ENCODE data around the gene SLX4IP.
"Not testable (repeated sequence)": the region's sequence is repeated elsewhere in the genome, so short reads cannot be mapped to it uniquely, and the experiment has no call there.

Gene SLX4IP

DNA sequence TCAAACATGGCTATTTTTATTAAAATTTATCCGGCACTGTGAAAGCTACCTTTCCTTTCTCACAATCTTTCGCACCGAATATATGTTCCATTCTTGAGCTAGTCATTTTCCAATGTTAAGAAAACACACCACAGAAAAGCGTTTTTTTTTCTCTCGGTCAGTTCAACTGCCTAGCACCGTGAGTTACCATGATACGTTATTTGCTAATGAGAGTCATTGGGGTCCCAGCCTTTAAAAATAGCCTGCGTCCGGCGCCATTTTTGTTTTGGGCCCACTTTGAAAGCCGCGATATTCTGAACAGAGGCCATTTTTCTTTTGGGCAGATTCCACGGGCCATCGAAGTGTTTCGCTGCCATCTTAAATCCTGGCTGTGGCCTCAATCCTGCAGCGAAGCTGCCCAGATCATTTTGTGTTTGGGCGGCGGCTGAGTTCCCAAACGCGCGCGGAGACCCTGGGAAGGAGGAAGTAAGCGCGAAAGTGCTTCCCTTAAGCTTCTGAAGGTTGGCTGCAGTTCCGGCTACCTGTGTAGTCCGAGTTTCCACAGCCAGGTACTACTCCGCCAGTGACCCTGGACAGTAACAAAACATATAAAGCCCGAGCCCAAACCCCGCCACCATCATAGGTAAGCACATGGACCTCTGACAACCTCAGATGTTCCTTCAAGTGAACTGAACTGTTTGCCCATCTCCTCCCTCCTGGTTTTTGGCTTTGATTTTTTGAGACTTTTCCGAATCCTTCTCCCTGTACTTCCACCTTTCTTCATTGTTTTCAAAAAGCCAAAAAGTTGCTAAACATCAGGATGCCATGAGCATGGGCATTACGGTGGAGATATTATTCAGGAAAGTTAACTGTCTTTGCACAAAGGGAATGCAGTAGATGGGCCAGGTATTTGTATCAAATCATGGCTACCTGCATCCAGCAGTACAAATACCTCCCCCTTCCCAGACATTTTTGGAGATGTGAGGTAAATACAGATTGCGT is at the start of gene SLX4IP:
SLX4IP (plus strand) TSS at position 474 of the 981 bp plus-strand sequence. CDS start 22,900 bp downstream, outside the sequence.
- peak; percentile 52 to 75 for DNase-seq (ENCODE audit: low read depth in 2 of 2)

DNA sequence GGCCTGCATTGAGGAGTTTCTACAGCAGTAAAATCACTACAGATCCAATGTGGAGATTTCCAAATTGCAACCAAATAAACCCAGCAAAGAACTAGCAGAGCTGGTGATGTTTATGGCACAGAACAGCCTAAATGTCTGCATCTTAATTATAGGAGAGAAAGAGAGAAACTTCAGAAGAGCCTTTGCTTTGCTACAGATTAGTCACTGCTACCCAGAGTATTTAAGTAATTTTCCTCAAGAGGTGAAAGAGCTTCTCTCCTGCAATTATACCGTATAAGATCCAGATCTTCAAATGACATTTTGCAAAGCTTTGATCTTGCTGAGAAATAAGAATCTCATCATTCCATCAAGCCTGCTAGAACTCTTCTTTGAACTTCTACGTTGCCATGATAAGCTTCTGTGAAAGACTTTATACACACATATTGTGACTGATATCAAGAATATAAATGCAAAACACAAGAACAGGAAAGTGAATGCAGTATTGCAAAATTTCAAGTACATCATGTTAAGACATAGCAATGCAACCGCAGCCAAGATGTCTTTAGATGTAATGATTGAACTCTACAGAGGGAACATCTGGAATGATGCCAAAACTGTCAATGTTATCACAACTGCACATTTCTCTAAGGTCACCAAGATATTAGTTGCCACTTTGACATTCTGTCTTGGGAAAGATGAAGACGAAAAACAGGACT is 49.1 kb upstream of the SLX4IP start:
- no peak for DNase-seq (ENCODE audit: low read depth in 2 of 2)

DNA sequence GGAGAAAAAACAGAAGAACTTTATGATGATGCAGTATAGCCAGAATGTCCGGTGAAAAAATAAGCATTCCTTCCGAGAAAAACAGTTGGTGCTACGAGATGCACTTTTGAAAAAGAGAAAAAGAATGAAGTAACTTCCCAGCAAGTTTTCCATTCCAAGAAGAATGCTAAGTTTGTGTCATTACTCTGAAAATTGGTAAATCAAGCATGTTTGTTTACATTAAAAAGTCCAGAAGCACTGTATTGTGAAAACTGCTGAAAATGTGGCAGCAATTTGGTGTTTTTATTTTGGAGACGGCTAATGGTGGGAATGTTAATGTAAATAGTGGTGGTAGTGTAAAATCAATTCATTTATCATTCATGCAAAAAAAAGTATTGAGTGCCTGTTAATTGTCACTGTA is 47.4 kb upstream of the SLX4IP start:
- no peak for DNase-seq (ENCODE audit: low read depth in 2 of 2)

DNA sequence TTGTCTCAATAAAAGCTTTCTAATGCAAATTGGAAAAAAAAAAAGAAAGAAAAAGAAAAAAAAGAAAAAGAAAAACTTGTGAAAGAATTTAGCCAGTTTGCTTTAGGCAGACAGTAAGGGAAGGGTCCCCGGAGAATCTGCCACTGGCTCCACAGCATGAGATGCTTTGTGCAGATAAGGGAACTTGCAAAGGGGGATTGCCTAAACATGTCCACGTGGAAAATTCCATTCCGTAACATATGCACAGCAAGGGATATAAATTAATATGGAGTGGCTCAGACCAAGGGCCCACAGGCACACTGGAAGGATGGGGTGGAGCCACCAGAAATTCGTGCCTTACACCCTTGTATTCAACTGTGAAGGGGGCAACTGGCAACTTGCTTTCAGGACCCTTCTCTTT is 46.5 kb upstream of the SLX4IP start:
- DNase-seq (ENCODE audit: low read depth in 2 of 2): no peak

DNA sequence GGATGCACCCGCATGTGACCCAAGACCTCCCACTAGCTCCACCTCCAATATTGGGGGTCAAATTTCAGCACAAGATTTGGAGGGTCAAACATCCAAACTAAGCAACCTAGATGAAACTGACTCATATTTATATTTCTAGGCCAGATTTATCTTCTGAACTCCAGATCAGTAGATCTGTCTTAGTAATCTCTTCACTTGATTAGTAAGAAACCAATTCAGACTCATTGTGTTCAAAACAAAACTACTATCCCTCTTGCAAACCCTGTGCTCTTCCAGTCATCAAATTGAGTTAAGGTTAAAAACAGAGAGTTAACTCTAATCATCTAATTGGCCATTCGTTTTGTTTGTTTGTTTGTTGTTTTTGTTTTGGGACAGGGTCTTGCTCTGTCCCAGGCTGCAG is 44.4 kb upstream of the SLX4IP start:
- DNase-seq (ENCODE audit: low read depth in 2 of 2): no peak

DNA sequence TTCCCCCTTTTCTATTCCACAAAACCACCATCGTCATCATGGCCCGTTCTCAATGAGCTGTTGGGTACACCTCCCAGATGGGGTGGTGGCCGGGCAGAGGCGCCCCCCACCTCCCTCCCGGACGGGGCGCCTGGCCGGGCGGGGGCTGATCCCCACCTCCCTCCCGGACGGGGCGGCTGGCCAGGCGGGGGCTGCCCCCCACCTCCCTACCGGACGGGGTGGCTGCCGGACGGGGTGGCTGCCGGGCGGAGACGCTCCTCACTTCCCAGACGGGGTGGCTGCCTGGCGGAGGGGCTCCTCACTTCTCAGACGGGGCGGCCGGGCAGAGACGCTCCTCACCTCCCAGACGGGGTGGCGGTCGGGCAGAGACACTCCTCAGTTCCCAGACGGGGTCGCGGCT is 40.4 kb upstream of the SLX4IP start:
- not testable (repeated sequence) for DNase-seq (ENCODE audit: low read depth in 2 of 2)

DNA sequence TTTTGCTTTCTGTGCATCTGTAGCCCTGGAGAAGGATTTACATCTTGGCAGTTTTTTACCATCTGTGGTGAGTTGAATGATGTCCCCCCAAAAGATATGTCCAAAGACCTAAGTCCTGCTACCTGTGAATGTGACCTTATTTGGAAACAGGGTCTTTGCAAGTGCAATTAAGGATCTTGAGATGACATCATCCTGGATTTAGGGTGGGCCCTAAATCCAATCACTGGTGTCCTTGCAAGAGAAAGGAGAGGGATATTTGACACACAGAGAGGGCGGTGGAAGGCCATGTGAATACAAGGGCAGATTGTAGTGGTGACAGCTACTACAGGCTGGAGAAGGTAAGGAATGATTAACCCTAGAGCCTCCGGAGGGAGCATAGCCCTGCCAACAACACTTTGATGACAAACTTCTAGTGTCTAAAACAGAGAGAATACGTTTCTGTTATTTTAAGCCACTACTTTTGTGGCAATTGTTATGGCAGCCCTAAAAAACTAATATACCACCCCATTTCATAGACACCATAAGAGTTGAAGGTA is 36.2 kb upstream of the SLX4IP start:
- DNase-seq (ENCODE audit: low read depth in 2 of 2): no peak

DNA sequence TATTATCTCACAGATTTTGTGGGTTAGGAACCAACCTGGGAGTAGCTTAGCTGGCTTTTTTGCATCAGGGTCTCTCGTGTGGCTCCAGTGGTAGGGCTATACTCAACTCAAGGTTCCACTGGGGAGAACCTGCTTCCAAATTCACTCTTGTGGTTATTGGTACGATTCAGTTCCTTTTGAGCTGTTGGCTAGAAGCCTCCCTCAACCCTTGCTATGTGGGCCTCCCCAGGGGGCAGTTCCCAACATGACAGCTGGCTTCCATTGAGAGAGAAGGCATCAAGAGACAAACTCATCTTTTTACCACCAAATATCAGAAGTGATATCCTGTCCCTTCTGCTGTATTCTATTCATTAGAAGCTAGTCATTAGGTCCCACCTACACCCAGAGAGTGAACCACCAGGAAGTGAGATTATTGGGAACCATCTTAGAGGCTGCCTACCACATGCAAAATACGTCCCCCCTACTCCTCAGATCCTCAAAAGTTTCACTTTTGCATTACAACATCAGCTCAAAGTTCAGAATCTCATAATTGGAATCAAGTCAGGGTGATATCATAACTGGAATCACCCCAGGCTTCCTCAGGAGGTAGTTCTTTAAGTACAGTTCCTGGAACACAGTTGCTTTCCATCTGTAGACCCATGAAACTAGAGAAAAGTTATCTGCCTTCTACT is 32.0 kb upstream of the SLX4IP start:
- DNase-seq (ENCODE audit: low read depth in 2 of 2): no peak

DNA sequence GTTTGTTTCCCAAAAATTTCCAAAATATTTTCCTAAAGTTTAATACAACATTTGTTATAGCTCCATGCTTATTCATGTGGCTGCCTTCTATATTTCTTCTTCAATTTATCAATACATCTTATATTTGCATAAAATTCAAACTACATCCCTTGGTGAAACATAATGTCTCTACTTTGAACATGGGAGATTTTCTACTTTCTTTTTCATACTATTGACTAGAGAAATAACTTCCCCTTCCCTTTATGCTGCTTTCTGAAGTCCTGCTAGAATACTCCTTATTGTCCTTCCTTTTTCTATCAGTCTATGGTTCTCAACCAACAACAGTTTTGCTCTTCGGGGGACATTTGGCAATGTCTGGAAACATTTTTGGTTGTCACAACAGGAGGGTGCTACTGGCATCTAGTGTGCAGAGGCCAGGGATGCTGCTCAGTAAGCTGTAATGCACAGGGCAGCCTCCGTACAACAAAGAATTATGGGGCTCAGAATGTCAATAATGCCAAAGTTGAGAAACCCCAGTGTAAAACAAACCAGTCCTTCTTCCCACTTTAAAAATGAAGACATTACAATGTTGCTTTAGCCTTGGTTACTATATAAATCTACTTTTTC is 31.0 kb upstream of the SLX4IP start:
- DNase-seq (ENCODE audit: low read depth in 2 of 2): no peak

DNA sequence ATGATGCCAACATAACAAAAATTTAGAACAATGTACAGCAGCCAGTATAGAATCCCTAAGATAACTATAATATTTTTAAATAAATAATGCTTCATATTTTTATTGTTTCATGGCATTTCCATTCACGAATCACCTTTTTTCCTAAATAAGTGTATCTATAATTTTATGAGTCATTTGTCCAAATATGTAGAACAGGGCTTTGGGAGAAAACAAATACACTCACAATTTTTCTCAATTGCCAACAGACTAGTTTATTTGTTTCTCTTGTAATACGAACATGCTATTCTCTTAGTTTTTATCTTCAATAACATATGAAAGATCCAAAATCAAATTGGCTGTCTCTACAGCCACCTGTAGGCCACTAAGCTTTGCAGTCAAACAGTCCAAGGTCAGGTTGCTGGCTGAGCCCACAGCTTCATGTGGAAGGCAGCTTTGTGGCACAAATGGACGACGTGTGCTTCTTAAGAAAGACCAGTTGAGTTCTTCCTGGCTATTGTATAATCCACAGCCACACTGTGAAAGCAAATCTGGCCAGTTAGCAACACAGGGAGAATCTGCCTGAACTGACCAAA is 30.1 kb upstream of the SLX4IP start:
- no peak for DNase-seq (ENCODE audit: low read depth in 2 of 2)

DNA sequence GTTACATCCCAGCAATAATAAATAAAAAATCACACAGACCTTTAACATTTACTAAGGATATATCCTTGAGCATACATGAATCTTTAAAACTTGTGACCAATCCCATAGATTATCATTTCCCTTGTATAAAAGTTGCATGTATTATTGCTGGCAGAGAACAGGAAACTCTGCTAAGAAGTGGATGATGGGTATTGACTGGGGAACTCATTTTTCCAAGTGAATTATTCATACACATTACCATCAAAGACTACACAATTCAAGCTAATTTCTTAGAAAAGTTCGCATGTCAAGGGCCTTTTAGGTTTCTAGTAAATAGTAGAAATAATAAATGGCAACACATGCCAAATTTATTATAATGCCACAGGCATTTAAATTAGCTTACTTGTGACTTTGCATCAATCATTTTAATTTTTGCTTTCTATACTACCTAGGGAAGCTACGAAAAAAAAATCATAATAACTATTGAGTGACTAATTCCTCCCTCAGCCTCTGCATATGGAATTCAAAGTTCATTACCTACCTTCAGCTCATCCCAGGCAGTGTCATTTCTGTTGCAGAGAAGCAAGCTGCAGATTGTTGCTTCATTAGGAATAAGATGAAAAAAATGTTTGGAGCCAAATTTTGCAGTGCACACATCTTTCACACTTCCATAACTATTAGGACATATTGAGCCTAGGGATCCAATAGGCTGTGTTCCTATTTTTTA is 26.8 kb upstream of the SLX4IP start:
- no peak for DNase-seq (ENCODE audit: low read depth in 2 of 2)

DNA sequence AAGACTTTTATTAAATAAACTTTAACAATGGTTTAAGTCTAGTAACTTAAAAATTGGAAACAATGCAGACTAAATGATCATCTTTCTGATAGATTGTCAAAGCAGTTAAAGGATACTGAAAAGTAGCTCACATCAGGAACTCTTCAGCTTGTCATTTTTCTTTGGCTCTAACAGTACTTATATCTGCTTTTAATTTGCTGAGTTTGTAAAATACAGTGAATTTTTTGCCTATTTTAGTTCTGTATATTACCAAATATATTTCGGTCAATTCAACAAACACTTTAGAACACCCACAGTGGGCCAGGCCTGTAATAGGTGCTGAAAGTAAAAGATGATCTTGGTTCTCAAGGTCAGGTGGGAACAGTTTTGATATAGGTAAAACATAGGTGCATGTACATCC is 23.4 kb upstream of the SLX4IP start:
- no peak for DNase-seq (ENCODE audit: low read depth in 2 of 2)

DNA sequence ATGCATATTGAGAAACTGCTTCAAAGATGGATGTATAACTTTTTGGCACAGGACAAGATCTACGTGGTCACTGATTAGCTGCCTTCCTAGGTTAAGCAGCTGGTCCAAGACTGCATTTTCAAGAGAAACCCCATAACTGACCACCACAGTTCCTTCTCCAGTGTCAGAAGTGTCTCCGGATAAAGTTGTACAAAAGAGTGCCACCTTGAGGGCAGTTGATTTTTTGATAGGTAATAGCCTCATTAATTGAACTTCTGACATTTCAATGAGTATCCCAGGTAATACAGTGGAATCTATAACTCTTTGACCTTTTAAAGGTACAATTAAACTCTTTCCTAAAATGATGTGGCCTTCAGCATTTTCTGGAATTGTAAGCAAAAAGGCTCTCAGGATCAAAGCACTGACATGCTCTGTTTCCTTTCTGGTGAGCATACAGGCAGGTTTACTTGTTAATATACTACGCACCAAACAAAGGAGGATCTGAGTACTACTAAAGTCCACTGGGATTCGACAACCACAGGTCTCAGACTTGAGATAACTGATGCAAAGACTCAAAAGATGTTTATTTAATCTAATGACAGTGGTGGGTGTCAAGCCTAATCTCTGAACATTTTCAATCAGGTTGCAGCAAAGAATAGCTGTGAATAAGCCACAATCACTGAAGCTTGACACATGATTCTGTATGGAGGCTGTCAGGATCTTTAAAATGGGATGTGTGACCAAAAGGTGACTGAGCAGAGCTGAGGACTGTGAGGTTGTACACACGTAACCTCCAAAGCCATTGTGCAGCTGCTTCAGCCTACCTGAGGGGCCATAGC is 22.3 kb upstream of the SLX4IP start:
- DNase-seq (ENCODE audit: low read depth in 2 of 2): no peak

DNA sequence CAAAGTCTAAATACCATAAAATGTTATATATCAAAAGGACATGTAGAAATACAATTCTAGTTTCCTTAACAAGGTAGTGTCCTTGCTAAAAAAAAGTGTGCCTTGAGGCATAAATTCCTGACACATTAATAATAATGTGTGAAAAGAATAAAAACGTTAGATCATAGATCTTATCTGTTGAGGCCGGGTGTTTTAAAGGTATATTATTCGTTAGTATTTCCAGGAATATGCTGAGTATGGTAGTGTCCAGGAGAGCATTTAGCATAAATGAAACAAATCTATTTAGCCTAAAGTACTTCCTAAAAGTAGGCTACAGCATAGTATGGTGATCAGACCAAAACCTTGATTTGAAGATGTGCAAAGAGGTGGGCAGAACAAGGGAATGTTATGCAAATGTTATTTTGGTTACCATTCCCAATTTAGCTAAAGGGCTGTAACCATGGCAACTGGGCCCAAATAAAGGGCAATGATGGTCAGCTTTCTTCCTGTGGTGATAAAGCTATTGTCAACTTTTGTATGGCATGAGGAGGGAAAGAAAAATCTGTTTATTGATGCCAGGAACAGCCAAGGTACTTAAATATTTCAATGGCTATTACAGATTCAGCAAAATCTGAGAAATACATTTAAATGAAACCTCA is 20.0 kb upstream of the SLX4IP start:
- no peak for DNase-seq (ENCODE audit: low read depth in 2 of 2)

DNA sequence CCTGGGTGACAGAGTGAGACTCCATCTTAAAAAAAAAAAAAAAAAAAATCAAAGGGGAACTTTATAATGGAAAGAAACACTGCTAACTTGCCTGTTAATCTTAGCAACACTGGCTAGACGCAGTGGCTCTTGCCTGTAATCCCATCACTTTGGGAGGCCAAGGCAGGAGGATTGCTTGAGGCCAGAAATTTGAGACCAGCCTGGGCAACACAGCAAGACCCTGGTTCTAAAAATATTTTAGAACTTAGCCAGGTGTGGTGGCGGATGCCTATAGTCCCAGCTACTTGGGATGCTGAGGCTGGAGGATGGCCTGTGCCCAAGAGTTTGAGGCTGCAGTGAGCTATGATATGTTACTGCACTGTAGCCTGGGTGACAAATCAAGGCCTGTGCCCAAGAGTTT is 17.9 kb upstream of the SLX4IP start:
- not testable (repeated sequence) for DNase-seq (ENCODE audit: low read depth in 2 of 2)

DNA sequence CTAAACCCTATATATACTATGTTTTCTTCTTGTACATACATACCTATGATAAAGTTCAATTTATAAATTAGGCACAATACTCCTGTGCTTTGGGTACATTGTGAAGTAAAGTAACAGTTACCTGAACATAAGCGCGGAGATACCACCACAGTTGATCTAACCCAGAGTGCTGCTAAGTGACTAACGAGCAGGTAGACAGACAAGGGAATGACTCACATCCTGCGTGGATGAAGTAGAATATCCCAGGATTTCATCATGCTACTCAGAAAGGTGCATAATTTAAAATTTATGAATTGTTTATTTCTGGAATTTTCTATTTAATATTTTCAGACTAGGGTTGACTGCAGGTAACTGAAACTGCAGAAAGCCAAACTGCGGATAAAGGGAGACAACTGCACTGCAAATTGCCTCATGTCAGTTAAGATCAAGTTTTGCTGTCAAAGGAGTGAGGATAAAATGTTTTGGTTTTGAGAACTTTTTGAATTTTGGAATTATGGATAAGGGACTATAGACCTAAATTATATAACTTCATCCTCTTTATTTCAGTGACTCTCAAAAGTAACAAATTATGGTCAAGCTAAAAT is 15.5 kb upstream of the SLX4IP start:
- DNase-seq (ENCODE audit: low read depth in 2 of 2): no peak

DNA sequence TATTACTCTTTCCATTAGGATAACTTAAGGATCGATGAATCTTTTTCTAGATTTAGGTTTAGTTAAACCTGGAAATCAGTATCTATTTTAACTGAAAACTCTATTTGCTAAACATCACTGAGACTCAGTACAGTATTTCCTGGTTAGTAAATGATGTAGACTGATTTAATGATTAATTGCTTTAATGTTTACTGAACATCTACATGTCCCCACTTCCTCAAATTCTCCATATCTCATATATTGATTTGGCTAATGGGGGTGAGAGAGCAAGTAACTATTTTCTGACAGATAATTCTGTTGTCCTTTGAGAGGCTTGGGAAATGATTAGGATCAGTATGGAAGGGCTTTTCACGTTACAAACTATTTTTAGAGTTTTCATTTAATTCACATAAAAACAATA is 11.4 kb upstream of the SLX4IP start:
- DNase-seq (ENCODE audit: low read depth in 2 of 2): no peak

DNA sequence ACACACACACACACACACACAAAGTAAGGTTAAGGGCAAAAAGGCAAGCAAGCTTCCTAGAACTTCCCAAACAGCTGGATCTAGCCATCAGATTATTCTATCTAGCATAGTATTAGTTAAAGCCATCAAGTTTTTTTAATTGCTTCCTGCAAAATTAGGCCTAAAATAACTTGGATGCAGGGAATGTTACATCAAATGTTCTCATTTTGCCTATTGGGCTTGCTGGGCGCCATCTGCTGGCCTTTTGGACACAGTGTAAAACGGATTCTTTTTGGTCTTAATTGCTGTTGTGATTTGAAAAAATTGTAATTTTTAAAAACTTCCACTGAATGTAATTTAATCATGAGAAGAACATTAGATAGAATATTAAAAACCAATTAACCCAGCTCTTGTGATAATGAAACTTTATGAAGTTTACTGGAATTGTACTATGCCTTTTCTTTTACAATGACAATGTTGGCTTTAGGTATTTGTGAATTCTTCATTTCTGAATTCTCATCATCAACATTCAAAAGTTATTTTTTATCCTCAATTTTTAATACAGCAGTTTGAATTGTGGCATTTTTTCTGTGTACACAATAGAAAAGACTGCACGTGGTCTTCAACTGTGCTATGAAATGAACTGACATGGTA is 7.9 kb upstream of the SLX4IP start:
- DNase-seq (ENCODE audit: low read depth in 2 of 2): peak in 1 of 2 donors; percentile 13
